ENCODE results near the gene TRIM15. TPM values are rescaled to one million over a fixed set of nuclear protein-coding genes. Genes with fewer than 3 reads are reported as not detected.
"Not testable (repeated sequence)": the region's sequence is repeated elsewhere in the genome, so short reads cannot be mapped to it uniquely, and the experiment has no call there.

Gene TRIM15
- total RNA-seq (2014; rRNA removed) (not detected in 2 replicates), Bru-seq, nascent RNA (percentile 8 among the genes with signal in this experiment), BruChase-seq, experiment 1, labeled RNA remaining after a 6-hour chase (not detected), BruChase-seq, experiment 2, labeled RNA remaining after a 2-hour chase (percentile 13 among the genes with signal in this experiment)
- long read RNA-seq, result 0 reads

GRCh38 chr6:30163090-30163917 lies at the start of gene TRIM15:
Gene TRIM15, plus strand, starts transcription at chr6:30163546. Its CDS starts 139 bp downstream, at chr6:30163685.
- no peaks in the 10 kb centered on the region for H3K9me3 ChIP-seq (ENCODE audit: low read length)
- POLR2A ChIA-PET (ENCODE audit: unreplicated experiment), result no interaction called here
- no peaks in the 10 kb centered on the region; the same call in 1 of the 2 replicates for H3K27me3 ChIP-seq (ENCODE audit: low read length)
- H4K20me1 ChIP-seq (ENCODE audit: low read length), result no peaks in the 10 kb centered on the region
- no TSS peak for BruUV-seq (replicated peaks)
- no peak within 1 kb of the TSS for H3K4me2 ChIP-seq (ENCODE audit: low read length)
- ATAC-seq (no peak), DNase-seq (no peak)
- H3F3A ChIP-seq (ENCODE audit: low read length, unreplicated experiment), result no peaks in the 10 kb centered on the region
- no peak within 1 kb of the TSS for H3K4me3 ChIP-seq (ENCODE audit: low read length)
- no peak within 1 kb of the TSS for H2AFZ ChIP-seq (ENCODE audit: low read length)
- TF ChIP-seq EZH2phosphoT487 (IDR thresholded peaks at IDR 0.05; ENCODE audit: borderline replicate concordance, low read length) (no peak), EZH2 (IDR thresholded peaks at IDR 0.05; ENCODE audit: low read length, unreplicated experiment) (no peak), CTCF (conservative IDR thresholded peaks at IDR 0.05; ENCODE audit: low read depth, low read length) (no peak)
- no peaks in the 10 kb centered on the region for H3K4me1 ChIP-seq (ENCODE audit: insufficient read depth, low read length)
- no peaks in the 10 kb centered on the region for H3K9me2 ChIP-seq (replicated peaks; ENCODE audit: low read length)
- H3K27ac ChIP-seq (ENCODE audit: low read length), result no peak within 1 kb of the TSS
- CTCF ChIA-PET, result no interaction called here
- H3K36me3 ChIP-seq (ENCODE audit: low read depth, low read length), result no peaks in the 10 kb centered on the region
- no peak within 1 kb of the TSS for H3K9ac ChIP-seq (ENCODE audit: low read length)
- H3K79me2 ChIP-seq (ENCODE audit: low read length), result no peaks in the 10 kb centered on the region
- intact Hi-C loops (cut with micrococcal nuclease), result no loop called here

DNA sequence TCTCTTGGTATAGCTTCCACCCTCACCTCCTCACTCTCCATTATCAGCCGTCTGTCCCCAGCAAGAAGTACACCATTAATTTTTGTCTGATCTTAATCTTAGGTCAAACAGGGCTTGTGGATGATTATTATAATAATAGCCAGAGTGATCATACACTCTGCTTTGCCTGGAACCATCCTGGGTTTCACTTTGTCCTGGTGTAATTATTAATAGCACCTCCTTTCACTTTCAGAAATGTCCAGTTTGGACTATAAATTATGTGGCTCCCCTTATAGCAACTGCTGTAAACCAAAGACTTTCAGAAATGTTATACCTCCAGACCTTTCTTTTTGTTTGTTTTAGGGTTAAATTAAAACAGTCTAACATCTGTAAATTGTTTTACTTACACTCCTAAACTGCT lies 49.5 kb upstream of the TRIM15 start:
- ATAC-seq (no peak), DNase-seq (no peak)
- H3K4me2 ChIP-seq (ENCODE audit: low read length), result no peak overlapping the region
- H3F3A ChIP-seq (ENCODE audit: low read length, unreplicated experiment), result no peaks in the 10 kb centered on the region
- no peaks in the 10 kb centered on the region for H3K36me3 ChIP-seq (ENCODE audit: low read depth, low read length)
- H3K9me2 ChIP-seq (replicated peaks; ENCODE audit: low read length), result no peaks in the 10 kb centered on the region
- ChIA-PET CTCF (interaction anchor here (0.6 kb wide), 1 partner anchor 148 kb away, joined by 10 read pairs; no protein-coding TSS in a partner anchor), POLR2A (ENCODE audit: unreplicated experiment) (no interaction called here)
- H3K9me3 ChIP-seq (ENCODE audit: low read length), result no peaks in the 10 kb centered on the region
- H3K27ac ChIP-seq (ENCODE audit: low read length), result no peak overlapping the region
- no TSS peak for BruUV-seq (replicated peaks)
- no peak overlapping the region for H3K4me3 ChIP-seq (ENCODE audit: low read length)
- intact Hi-C loops (cut with micrococcal nuclease), result no loop called here
- peaks cover 8% of the 10 kb centered on the region; the same call in 1 of the 2 replicates for H3K4me1 ChIP-seq (ENCODE audit: insufficient read depth, low read length)
- H4K20me1 ChIP-seq (ENCODE audit: low read length), result no peaks in the 10 kb centered on the region
- H2AFZ ChIP-seq (ENCODE audit: low read length), result no peak overlapping the region
- TF ChIP-seq CTCF (conservative IDR thresholded peaks at IDR 0.05; ENCODE audit: low read depth, low read length) (no peak), EZH2 (IDR thresholded peaks at IDR 0.05; ENCODE audit: low read length, unreplicated experiment) (no peak), EZH2phosphoT487 (IDR thresholded peaks at IDR 0.05; ENCODE audit: borderline replicate concordance, low read length) (no peak)
- no peaks in the 10 kb centered on the region for H3K79me2 ChIP-seq (ENCODE audit: low read length)
- no peaks in the 10 kb centered on the region for H3K27me3 ChIP-seq (ENCODE audit: low read length)
- no peak overlapping the region for H3K9ac ChIP-seq (ENCODE audit: low read length)

DNA sequence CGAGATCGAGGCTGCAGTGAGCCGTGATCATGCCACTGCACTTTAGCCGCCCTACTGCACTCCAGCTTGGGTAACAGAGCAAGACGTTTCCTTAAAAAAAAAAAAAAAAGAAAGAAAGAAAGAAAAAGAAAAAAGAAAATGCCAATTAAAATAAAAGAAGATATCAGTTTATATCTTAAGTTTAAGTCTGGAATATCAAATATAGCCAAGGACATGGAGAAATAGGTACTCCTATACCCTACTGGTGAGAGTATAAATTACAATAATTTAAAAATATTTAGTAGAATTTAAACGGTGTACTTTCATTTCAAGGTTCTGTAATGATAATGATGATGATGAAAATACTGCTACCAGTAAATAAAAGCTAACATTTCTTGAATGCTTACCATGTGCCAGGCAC lies 46.6 kb upstream of the TRIM15 start:
- Histone ChIP-seq H2AFZ (ENCODE audit: low read length) (no peak overlapping the region), H3K4me1 (ENCODE audit: insufficient read depth, low read length) (peaks cover 17% of the 10 kb centered on the region), H4K20me1 (ENCODE audit: low read length) (no peaks in the 10 kb centered on the region), H3K79me2 (ENCODE audit: low read length) (no peaks in the 10 kb centered on the region), H3K27ac (ENCODE audit: low read length) (no peak overlapping the region), H3K27me3 (ENCODE audit: low read length) (no peaks in the 10 kb centered on the region), H3K36me3 (ENCODE audit: low read depth, low read length) (no peaks in the 10 kb centered on the region), H3K9me2 (replicated peaks; ENCODE audit: low read length) (no peaks in the 10 kb centered on the region), H3F3A (ENCODE audit: low read length, unreplicated experiment) (no peaks in the 10 kb centered on the region), H3K9me3 (ENCODE audit: low read length) (no peaks in the 10 kb centered on the region), H3K4me3 (ENCODE audit: low read length) (no peak overlapping the region), H3K9ac (ENCODE audit: low read length) (no peak overlapping the region), H3K4me2 (ENCODE audit: low read length) (no peak overlapping the region)
- ChIA-PET POLR2A (ENCODE audit: unreplicated experiment) (no interaction called here), CTCF (no interaction called here)
- ATAC-seq, result no peak
- intact Hi-C loops (cut with micrococcal nuclease), result no loop called here
- DNase-seq, result no peak
- no TSS peak for BruUV-seq (replicated peaks)
- TF ChIP-seq EZH2 (IDR thresholded peaks at IDR 0.05; ENCODE audit: low read length, unreplicated experiment) (no peak), CTCF (conservative IDR thresholded peaks at IDR 0.05; ENCODE audit: low read depth, low read length) (no peak; the same call in 1 of the 2 replicates), EZH2phosphoT487 (IDR thresholded peaks at IDR 0.05; ENCODE audit: borderline replicate concordance, low read length) (no peak)

- H3K4me3 ChIP-seq (ENCODE audit: low read length); POLR2A ChIA-PET (ENCODE audit: unreplicated experiment); H3K9ac ChIP-seq (ENCODE audit: low read length); CTCF ChIA-PET; H3F3A ChIP-seq (ENCODE audit: low read length, unreplicated experiment); H3K9me3 ChIP-seq (ENCODE audit: low read length); H3K4me2 ChIP-seq (ENCODE audit: low read length); H3K9me2 ChIP-seq (replicated peaks; ENCODE audit: low read length); H2AFZ ChIP-seq (ENCODE audit: low read length); H3K27ac ChIP-seq (ENCODE audit: low read length); DNase-seq; BruUV-seq (replicated peaks); intact Hi-C loops (cut with micrococcal nuclease); ATAC-seq; H4K20me1 ChIP-seq (ENCODE audit: low read length); H3K27me3 ChIP-seq (ENCODE audit: low read length); H3K36me3 ChIP-seq (ENCODE audit: low read depth, low read length); H3K79me2 ChIP-seq (ENCODE audit: low read length): not testable (repeated sequence)
- peaks cover 16% of the 10 kb centered on the region for H3K4me1 ChIP-seq (ENCODE audit: insufficient read depth, low read length)
Measured at GRCh38 chr6:30118691-30119090, 44.7 kb upstream of the TRIM15 start.

All from PC-3 (cell line).